Non-pigmented ciliary epithelial cell (primary cell): ENCODE measurements around the gene LGALS8.

Experiments
- DNase-seq: peaks from one replicate; pipeline ENCODE4 v3.0.0-alpha.2; 2010; ENCODE audit warnings: low read depth

LGALS8 gene

GRCh38 chr1:236602171-236602570, 78.4 kb downstream of the LGALS8 start:
- no peak for DNase-seq
